HG02763 (cell line): ENCODE measurements around the gene ZKSCAN2.

Experiments
- ATAC-seq: cut with Tn5 transposase; IDR thresholded peaks from one replicate; pipeline ENCODE4 v1.9.1; 2021; ENCODE audit warnings: mild to moderate bottlenecking, moderate library complexity; ENCODE audit not compliant: unreplicated experiment

Gene ZKSCAN2

DNA sequence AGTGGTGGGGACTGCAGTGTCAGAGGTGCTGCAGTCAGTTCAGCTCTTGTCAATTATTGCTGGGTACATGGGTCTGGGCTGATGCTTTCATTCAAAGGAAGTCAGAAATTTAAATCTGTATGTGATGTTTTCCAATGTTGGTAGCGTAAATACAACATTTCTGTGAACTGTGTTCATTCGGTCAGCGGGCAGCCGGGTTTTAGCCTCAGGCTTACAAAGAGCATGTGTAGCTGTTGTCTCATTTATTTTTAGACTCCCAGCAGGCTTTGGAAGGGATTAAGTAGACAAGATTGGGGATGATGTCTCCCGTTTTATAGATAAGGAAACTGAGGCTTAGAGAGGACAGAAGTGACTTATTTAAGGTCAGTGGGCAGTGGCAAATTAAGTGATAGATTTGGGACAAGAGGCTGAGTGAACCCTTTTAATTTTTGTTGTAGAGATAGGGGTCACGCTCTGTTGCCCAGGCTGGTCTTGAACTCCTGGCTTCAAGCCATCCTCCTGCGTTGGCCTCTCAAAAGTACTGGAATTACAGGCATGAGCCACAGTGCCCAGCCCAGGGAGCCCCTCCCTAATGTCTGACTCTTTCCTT, 32.8 kb downstream of the ZKSCAN2 start:
- no peak for ATAC-seq

DNA sequence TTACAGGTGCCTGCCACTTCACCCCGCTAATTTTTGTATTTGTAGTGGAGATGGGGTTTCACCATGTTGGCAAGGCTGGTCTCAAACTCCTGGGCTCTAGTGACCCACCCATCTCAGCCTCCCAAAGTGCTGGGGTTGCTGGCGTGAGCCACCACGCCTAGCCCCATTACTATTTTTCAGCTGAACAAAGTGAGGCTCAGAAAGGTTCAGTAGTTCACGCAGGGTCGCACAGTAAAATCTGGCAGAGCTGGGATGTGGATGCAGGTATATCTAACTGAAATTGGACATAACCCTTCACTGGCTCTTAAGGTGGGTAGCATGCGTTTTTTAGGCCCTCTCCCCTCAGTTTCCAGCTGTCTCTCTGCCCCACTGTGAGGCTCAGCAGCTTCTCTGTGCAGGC, 33.7 kb downstream of the ZKSCAN2 start:
- no peak for ATAC-seq

DNA sequence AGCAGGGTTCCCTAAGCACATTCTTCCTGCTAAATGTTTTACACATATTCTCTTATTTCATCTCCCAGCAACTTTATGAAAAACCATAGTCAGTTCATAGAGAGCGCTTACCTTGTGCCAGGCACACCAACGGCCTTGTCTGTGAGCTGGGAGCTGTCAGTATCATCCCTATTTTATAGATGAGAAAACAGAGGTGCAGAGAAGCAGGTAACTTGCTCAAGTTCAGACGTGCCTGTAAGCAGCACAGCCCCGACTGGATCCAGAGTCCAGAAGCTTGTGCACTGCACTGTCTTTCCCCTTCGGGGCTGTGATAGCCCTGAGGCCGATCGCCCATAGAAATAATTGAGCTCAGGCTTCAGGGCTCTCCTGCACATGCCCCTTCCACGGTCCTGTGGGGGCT, 34.7 kb downstream of the ZKSCAN2 start:
- no peak for ATAC-seq

- no peak for ATAC-seq
Measured at GRCh38 chr16:25219070-25219737, 38.4 kb downstream of the ZKSCAN2 start.

- ATAC-seq: no peak
Measured at GRCh38 chr16:25217921-25218320, 39.7 kb downstream of the ZKSCAN2 start.

DNA sequence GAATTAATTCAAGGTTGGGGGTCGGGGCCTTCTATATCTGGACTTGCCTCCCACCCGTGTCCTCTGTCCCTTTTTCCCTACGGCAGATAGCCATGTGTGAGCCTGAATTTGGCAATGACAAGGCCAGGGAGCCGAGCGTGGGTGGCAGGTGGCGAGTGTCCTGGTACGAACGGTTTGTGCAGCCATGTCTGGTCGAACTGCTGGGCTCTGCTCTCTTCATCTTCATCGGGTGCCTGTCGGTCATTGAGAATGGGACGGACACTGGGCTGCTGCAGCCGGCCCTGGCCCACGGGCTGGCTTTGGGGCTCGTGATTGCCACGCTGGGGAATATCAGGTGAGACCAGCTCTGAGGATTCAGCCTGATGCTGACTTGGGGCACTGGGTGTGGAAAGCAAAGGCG, 40.5 kb downstream of the ZKSCAN2 start:
- no peak for ATAC-seq

- no peak for ATAC-seq
Measured at GRCh38 chr16:25213709-25214397, 43.8 kb downstream of the ZKSCAN2 start.

DNA sequence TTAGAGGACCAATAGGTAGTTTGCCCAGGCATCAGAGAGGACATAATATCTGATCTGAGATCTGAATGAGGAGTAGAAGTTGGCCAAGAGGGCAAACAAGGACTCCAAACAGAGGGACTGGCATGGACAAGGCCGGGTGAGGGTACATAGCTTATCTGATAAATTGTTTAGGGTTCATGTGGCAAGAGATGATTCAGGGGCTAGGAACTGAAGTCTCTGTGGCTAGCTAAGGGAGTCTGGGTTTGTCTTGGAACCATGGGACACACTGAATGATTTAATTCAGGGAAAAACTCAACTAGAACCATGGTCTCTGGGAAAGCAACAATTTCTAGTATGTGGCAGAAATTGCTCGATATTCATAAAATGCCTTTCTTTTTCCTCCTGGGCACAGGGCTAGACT, 45.0 kb downstream of the ZKSCAN2 start:
- no peak for ATAC-seq

DNA sequence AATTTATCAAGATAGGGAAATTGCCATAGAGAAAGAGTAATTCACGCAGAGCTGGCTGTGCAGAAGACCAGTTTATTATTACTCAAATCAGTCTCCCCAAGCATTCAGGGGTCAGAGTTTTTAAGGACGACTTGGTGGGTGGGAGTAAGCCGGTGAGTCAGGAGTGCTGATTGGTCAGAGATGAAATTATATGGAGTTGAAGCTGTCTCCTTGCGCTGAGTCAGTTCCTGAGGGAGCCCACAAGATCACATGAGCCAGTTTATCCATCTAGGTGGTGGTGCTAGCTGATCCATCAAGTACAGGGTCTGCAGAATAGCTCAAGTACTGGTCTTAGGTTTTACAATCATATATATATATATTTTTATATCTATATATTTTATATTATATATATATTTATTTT, 46.9 kb downstream of the ZKSCAN2 start:
- no peak for ATAC-seq

DNA sequence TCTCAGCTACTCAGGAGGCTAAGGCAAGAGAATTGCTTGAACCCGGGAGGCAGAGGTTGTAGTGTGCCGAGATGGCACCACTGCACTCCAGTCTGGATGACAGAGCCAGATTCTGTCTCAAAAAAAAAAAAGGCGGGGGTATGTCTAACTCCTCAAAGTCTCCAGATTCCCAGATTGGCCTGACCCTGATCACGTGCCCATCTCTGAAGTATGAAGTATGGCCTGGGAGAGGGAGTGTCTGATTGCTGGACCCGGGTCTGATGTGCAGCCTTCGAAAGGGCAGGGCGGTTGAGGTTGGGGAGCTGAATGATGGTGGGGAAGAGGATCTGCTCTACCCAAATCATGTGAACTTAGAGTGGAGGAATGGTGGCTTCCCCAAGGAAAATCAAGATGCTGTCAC, 58.2 kb downstream of the ZKSCAN2 start:
- ATAC-seq: no peak

- no peak for ATAC-seq
Measured at GRCh38 chr16:25198021-25198420, 59.6 kb downstream of the ZKSCAN2 start.

DNA sequence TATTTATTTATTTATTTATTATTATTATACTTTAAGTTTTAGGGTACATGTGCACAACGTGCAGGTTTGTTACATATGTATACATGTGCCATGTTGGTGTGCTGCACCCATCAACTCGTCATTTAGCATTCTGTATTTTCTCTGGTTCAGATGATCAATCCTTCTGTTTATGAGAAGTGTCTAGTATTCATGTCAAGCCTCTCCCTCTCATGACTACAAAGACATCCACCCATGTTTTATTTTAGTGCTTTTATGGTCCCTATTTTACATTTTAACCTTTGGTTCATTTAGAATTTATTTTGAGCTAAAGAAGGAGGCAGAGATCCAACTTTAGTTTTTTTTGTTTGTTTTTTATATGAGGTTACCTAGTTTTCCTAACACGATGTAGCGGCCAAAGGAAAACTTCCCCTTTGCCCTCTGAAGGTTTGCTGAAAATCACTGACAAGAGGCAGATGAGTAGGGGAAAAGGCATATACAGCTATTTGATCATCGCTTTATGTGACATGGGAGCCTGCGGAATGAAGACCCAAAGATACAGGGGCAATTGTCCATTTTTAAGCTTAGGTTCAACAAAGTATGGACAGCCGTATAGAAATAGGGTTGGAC, 63.3 kb downstream of the ZKSCAN2 start:
- ATAC-seq: no peak

GRCh38 chr16:25192096-25192495, 65.5 kb downstream of the ZKSCAN2 start:
- ATAC-seq: no peak

DNA sequence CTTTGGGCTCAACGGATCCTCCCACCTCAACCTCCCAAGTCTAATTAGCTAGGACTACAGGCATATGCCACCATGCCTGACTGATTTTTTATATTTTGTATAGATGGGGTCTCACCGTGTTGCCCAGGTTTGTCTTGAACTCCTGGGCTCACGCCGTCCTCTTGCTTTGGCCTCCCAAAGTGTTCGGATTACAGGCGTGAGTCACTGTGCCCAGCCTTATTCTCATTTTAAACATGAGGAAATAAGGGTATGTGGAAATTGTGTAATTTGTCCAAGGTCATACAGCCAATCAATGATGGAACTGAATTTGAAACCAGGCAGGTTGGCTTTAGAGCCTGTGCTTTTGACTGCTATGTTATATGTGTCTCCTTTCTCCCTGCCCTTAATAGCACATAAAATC, 68.3 kb downstream of the ZKSCAN2 start:
- no peak for ATAC-seq

- ATAC-seq: no peak
Measured at GRCh38 chr16:25187491-25187795, 70.2 kb downstream of the ZKSCAN2 start.
